HG03103 (cell line): Measurements from ENCODE around the gene COMMD4.
"Not testable (repeated sequence)": the region's sequence is repeated elsewhere in the genome, so short reads cannot be mapped to it uniquely, and the experiment has no call there.

ENCODE experiments used
- ATAC-seq: cut with Tn5 transposase; IDR thresholded peaks from one replicate; pipeline ENCODE4 v1.9.1; 2021; ENCODE audit warnings: low read depth; ENCODE audit not compliant: unreplicated experiment

COMMD4 gene

GRCh38 chr15:75369897-75370581 is 34.2 kb downstream of the COMMD4 start:
- ATAC-seq, result no peak

GRCh38 chr15:75371486-75371885 is 35.6 kb downstream of the COMMD4 start:
- ATAC-seq, result no peak

GRCh38 chr15:75371901-75372688 is 36.2 kb downstream of the COMMD4 start:
- ATAC-seq, result no peak

GRCh38 chr15:75380773-75381172 is 44.9 kb downstream of the COMMD4 start:
- ATAC-seq, result no peak

- not testable (repeated sequence) for ATAC-seq
Observed at GRCh38 chr15:75383986-75384385, 48.1 kb downstream of the COMMD4 start.
